Measurements from ENCODE around the gene BYSL. TPM values are rescaled to one million over a fixed set of nuclear protein-coding genes. Genes with fewer than 3 reads are reported as not detected.

BYSL gene, protein sequence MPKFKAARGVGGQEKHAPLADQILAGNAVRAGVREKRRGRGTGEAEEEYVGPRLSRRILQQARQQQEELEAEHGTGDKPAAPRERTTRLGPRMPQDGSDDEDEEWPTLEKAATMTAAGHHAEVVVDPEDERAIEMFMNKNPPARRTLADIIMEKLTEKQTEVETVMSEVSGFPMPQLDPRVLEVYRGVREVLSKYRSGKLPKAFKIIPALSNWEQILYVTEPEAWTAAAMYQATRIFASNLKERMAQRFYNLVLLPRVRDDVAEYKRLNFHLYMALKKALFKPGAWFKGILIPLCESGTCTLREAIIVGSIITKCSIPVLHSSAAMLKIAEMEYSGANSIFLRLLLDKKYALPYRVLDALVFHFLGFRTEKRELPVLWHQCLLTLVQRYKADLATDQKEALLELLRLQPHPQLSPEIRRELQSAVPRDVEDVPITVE
- total RNA-seq: 10 to 100 TPM; 75.7 to 79.1 TPM

- Mint-ChIP-seq H3K27ac (peak within 1 kb of the TSS; percentile 99), H3K36me3 (peaks cover 30% of the 10 kb centered on the region), H3K9me3 (no peaks in the 10 kb centered on the region), H3K4me3 (peak within 1 kb of the TSS; percentile 98), H3K4me1 (peaks cover 39% of the 10 kb centered on the region), H3K27me3 (no peaks in the 10 kb centered on the region)
- peak; percentile 92 for DNase-seq
Observed at GRCh38 chr6:41920921-41921711, at the start of gene BYSL, which contains the start of gene MED20. Gene BYSL (plus strand): TSS chr6:41921499. CDS start chr6:41921563, 64 bp downstream. Gene MED20 (minus strand): TSS chr6:41921139. CDS start chr6:41921018, 121 bp downstream.

DNA sequence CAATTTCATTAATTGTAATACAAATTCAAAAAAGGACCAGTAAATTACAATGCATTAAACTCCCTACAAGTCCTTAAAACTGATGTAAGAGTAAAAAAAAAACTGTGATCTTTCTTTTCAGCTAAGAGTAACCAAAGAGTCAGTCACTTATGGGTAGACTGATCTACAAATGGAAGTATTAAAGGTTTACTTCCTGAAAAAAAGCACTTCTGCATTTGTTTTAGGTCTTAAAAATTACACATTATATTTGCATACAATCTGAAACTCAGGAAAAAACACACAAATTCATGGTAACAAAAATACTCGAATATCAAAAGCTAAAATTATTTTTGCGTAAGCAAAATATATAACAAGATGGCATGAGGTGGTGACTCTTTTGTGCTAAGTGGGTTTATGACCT is 49.6 kb upstream of the BYSL start:
- Mint-ChIP-seq H3K27me3 (no peaks in the 10 kb centered on the region), H3K27ac (no peak overlapping the region), H3K4me3 (no peak overlapping the region), H3K4me1 (no peaks in the 10 kb centered on the region), H3K9me3 (no peaks in the 10 kb centered on the region), H3K36me3 (no peaks in the 10 kb centered on the region)
- no peak for DNase-seq

DNA sequence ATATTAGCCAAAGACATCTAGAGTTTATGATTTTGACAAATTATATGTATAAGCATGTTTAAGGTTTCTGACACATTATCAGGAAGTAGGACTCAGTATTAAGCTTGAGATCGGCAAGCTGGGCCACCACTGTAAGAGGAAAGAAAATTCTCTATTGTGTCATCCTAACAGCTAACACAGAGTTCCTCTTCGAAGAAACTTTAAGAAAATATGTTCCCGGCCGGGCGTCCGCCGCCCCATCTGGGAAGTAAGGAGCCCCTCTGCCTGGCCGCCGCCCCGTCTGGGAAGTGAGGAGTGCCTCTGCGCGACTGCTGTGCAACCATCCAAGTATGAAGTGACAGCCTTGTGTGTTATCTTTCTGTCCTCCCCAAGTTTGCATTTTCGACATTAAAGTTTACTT is 49.2 kb upstream of the BYSL start:
- no peaks in the 10 kb centered on the region for H3K9me3 Mint-ChIP-seq
- H3K4me3 Mint-ChIP-seq: no peak overlapping the region
- no peak for DNase-seq
- H3K36me3 Mint-ChIP-seq: no peaks in the 10 kb centered on the region
- no peak overlapping the region for H3K27ac Mint-ChIP-seq
- H3K4me1 Mint-ChIP-seq: no peaks in the 10 kb centered on the region
- H3K27me3 Mint-ChIP-seq: no peaks in the 10 kb centered on the region

GRCh38 chr6:41874741-41875140 is 46.6 kb upstream of the BYSL start:
- H3K4me1 Mint-ChIP-seq: no peaks in the 10 kb centered on the region

DNA sequence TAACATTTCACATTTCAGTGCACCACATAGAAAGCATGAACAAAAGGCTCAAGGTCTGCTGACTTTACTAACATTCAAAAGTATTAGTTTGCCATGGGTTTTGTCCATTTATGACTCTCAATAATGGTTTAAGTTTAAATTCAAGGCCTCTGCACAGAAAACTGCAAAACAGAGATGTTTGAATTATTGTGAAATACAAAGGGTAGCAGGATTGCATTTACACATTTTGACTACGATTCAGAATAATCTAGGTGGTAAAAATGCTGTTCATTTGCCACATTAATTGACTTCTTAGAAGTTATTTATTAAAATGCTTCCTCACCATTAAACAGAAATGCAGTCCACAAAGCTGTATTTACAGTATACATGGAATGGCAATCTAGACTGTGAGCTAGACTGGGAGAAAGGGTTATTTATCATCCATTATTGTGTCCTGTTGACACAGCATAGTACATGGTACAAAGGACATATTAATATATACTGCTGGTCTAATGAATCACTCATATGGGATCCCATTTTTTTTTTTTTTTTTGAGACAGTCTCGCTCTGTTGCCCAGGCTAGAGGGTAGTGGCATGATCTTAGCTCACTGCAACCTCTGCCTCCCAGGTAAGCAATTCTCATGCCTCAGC is 44.1 kb upstream of the BYSL start:
- no peak for DNase-seq
- H3K4me3 Mint-ChIP-seq: no peak overlapping the region
- H3K36me3 Mint-ChIP-seq: no peaks in the 10 kb centered on the region
- no peaks in the 10 kb centered on the region for H3K4me1 Mint-ChIP-seq
- H3K9me3 Mint-ChIP-seq: no peaks in the 10 kb centered on the region
- H3K27ac Mint-ChIP-seq: no peak overlapping the region
- no peaks in the 10 kb centered on the region for H3K27me3 Mint-ChIP-seq

More at GRCh38 chr6:41874741-41875140, 46.6 kb upstream of the BYSL start:
- no peak overlapping the region for H3K4me3 Mint-ChIP-seq
- no peaks in the 10 kb centered on the region for H3K9me3 Mint-ChIP-seq
- H3K27me3 Mint-ChIP-seq: no peaks in the 10 kb centered on the region
- H3K27ac Mint-ChIP-seq: no peak overlapping the region
- DNase-seq: no peak
- no peaks in the 10 kb centered on the region for H3K36me3 Mint-ChIP-seq

- Mint-ChIP-seq H3K27ac (no peak overlapping the region), H3K9me3 (no peaks in the 10 kb centered on the region), H3K27me3 (no peaks in the 10 kb centered on the region), H3K4me1 (no peaks in the 10 kb centered on the region), H3K36me3 (no peaks in the 10 kb centered on the region), H3K4me3 (no peak overlapping the region)
- DNase-seq: no peak
Observed at GRCh38 chr6:41878246-41878645, 43.1 kb upstream of the BYSL start.

DNA sequence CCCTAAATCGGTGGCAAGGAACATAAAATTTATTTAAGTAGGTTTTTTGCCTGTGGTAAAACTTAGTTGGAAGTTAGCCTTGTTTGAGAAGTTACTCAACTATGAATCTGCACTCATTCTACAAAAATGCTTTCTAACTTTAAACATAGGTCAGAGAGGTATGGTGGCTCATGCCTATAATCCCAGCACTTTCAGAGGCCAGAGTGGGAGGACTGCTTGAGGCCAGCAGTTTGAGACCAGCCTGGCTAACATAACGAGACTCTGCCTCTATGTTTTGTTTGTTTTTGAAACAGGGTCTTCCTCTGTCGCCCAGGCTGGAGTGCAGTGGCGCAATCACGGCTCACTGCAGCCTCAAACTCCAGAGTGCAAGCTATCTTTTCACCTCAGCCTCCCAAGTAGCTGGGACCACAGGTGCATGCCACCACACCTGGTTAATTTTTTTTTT is 42.3 kb upstream of the BYSL start:
- no peaks in the 10 kb centered on the region for H3K9me3 Mint-ChIP-seq
- H3K27me3 Mint-ChIP-seq: no peaks in the 10 kb centered on the region
- H3K27ac Mint-ChIP-seq: no peak overlapping the region
- no peak overlapping the region for H3K4me3 Mint-ChIP-seq
- H3K4me1 Mint-ChIP-seq: no peaks in the 10 kb centered on the region
- no peak for DNase-seq
- no peaks in the 10 kb centered on the region for H3K36me3 Mint-ChIP-seq

GRCh38 chr6:41881506-41881905 is 39.8 kb upstream of the BYSL start:
- no peaks in the 10 kb centered on the region for H3K27me3 Mint-ChIP-seq
- DNase-seq: no peak
- H3K9me3 Mint-ChIP-seq: no peaks in the 10 kb centered on the region
- H3K27ac Mint-ChIP-seq: no peak overlapping the region
- H3K4me3 Mint-ChIP-seq: no peak overlapping the region
- no peaks in the 10 kb centered on the region for H3K4me1 Mint-ChIP-seq
- H3K36me3 Mint-ChIP-seq: no peaks in the 10 kb centered on the region

GRCh38 chr6:41884957-41885356 is 36.3 kb upstream of the BYSL start:
- Mint-ChIP-seq H3K4me3 (no peak overlapping the region), H3K9me3 (no peaks in the 10 kb centered on the region), H3K27ac (no peak overlapping the region), H3K4me1 (no peaks in the 10 kb centered on the region), H3K36me3 (no peaks in the 10 kb centered on the region), H3K27me3 (no peaks in the 10 kb centered on the region)
- no peak for DNase-seq

DNA sequence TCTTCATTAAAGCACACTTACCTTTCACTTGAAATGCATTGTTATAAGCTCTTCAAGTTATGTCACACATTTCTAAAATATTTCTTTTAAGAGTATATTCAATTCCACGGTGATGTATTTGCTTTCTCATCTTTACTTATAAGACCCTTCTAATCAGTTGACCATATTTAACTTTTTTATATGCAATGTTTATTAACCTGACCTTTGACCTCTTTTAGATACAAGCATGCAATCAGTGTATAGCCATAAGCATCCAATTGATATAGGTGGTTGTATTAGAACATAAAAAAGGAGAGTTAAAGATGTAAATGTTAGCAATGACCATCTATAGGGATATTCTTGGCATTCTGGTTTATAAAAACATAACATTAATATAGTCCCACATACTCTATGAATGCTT is 35.4 kb upstream of the BYSL start:
- H3K4me3 Mint-ChIP-seq: no peak overlapping the region
- no peak for DNase-seq
- H3K4me1 Mint-ChIP-seq: no peaks in the 10 kb centered on the region
- H3K36me3 Mint-ChIP-seq: no peaks in the 10 kb centered on the region
- no peaks in the 10 kb centered on the region for H3K27me3 Mint-ChIP-seq
- no peaks in the 10 kb centered on the region for H3K9me3 Mint-ChIP-seq
- no peak overlapping the region for H3K27ac Mint-ChIP-seq

GRCh38 chr6:41887331-41887751 is 34.0 kb upstream of the BYSL start:
- Mint-ChIP-seq H3K4me1 (no peaks in the 10 kb centered on the region), H3K36me3 (no peaks in the 10 kb centered on the region), H3K27ac (no peak overlapping the region), H3K27me3 (no peaks in the 10 kb centered on the region), H3K9me3 (no peaks in the 10 kb centered on the region), H3K4me3 (no peak overlapping the region)
- DNase-seq: no peak

DNA sequence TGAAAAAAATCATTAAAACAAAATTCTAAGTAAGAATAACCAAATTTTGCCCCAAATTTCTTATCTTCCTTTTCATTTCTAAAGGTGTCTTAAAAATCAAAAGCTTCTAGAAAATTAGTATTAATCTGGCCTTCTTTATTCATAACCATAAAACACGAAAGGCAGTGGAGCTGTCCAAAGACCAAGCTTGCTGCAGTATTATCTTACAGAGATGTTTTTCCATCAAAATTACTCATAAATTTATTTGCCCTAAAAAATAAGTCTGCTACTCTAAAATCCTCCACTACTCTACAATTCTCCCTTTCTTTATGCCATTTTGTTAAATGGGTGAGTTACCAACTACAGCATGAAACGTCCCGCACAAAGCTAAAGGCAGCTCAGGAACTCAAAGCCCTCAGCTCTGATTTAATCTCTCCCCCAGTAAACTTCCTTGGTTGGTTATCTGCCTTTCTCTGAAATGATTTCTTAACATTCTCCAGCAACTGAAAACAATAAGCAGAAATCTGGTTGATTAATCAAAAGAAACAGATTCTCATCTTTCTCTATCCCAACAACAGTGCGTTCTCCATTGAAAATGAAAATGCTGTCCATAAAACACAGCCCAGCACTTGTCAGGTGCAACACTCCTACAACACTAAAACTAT is 28.3 kb upstream of the BYSL start:
- Mint-ChIP-seq H3K27ac (no peak overlapping the region), H3K36me3 (no peaks in the 10 kb centered on the region), H3K9me3 (no peaks in the 10 kb centered on the region), H3K27me3 (no peaks in the 10 kb centered on the region), H3K4me3 (no peak overlapping the region), H3K4me1 (peaks cover 8% of the 10 kb centered on the region)
- DNase-seq: no peak

- Mint-ChIP-seq H3K27me3 (no peaks in the 10 kb centered on the region), H3K4me1 (peaks cover 8% of the 10 kb centered on the region), H3K9me3 (no peaks in the 10 kb centered on the region), H3K4me3 (peak overlapping the region; percentile 86), H3K27ac (peak overlapping the region; percentile 89), H3K36me3 (no peaks in the 10 kb centered on the region)
- DNase-seq: peak; percentile 55
Observed at GRCh38 chr6:41894366-41895299, 26.7 kb upstream of the BYSL start.
